ENCODE data around the gene PARD3B.

Gene PARD3B

GRCh38 chr2:205296959-205297358 is 751.7 kb downstream of the PARD3B start:
- DNase-seq: no peak

- DNase-seq: no peak
These were observed 752.1 kb downstream of the PARD3B start for GRCh38 chr2:205297368-205297767.

GRCh38 chr2:205297846-205298245 is 752.6 kb downstream of the PARD3B start:
- no peak for DNase-seq

- DNase-seq: no peak
These were observed 765.9 kb downstream of the PARD3B start for GRCh38 chr2:205311201-205311600.

- DNase-seq: no peak
These were observed 776.0 kb downstream of the PARD3B start for GRCh38 chr2:205321231-205321630.

- DNase-seq: no peak
These were observed 778.7 kb downstream of the PARD3B start for GRCh38 chr2:205323929-205324328.

- DNase-seq: no peak
These were observed 779.1 kb downstream of the PARD3B start for GRCh38 chr2:205324355-205324754.

- no peak for DNase-seq
These were observed 788.1 kb downstream of the PARD3B start for GRCh38 chr2:205333351-205333750.

- no peak for DNase-seq
These were observed 792.0 kb downstream of the PARD3B start for GRCh38 chr2:205337274-205337673.

- DNase-seq: no peak
These were observed 792.9 kb downstream of the PARD3B start for GRCh38 chr2:205338156-205338555.

GRCh38 chr2:205343103-205343502 is 797.8 kb downstream of the PARD3B start:
- DNase-seq: no peak

GRCh38 chr2:205346649-205347048 is 801.4 kb downstream of the PARD3B start:
- DNase-seq: no peak

- DNase-seq: no peak
These were observed 802.6 kb downstream of the PARD3B start for GRCh38 chr2:205347899-205348298.

- DNase-seq: no peak
These were observed 806.8 kb downstream of the PARD3B start for GRCh38 chr2:205352094-205352493.

- DNase-seq: no peak
These were observed 807.3 kb downstream of the PARD3B start for GRCh38 chr2:205352593-205352992.

GRCh38 chr2:205357732-205358131 is 812.5 kb downstream of the PARD3B start:
- DNase-seq: no peak

GRCh38 chr2:205358351-205358815 is 813.1 kb downstream of the PARD3B start:
- no peak for DNase-seq

- no peak for DNase-seq
These were observed 816.0 kb downstream of the PARD3B start for GRCh38 chr2:205361272-205361671.

GRCh38 chr2:205361970-205362369 is 816.7 kb downstream of the PARD3B start:
- no peak for DNase-seq

- no peak for DNase-seq
These were observed 819.0 kb downstream of the PARD3B start for GRCh38 chr2:205364261-205364660.

- no peak for DNase-seq
These were observed 821.2 kb downstream of the PARD3B start for GRCh38 chr2:205366336-205367060.

- DNase-seq: no peak
These were observed 822.2 kb downstream of the PARD3B start for GRCh38 chr2:205367331-205367935.

GRCh38 chr2:205369813-205370212 is 824.5 kb downstream of the PARD3B start:
- no peak for DNase-seq

- no peak for DNase-seq
These were observed 825.5 kb downstream of the PARD3B start for GRCh38 chr2:205370726-205371125.

GRCh38 chr2:205372141-205372540 is 826.9 kb downstream of the PARD3B start:
- DNase-seq: no peak

Data from KG1 (cell line).